WTC11 (cell line): Measurements from ENCODE around the gene PRR35. TPM values are rescaled to one million over a fixed set of nuclear protein-coding genes. Genes with fewer than 3 reads are reported as not detected.

Experiments used
- ATAC-seq: fragments of 200-7000 bp; cut with Tn5 transposase; 2 replicates; pipeline ENCODE4 v1.10.0; 2021; ENCODE audit warnings: mild to moderate bottlenecking, moderate library complexity
- CTCF ChIA-PET: fragments of 300-600 bp; sonication (Branson Sonifier 250); formaldehyde crosslinking; loops from one replicate; lab custom pipeline; 2021; ENCODE audit warnings: antibody characterized with exemption; lab: Charles Lee
- POLR2A ChIA-PET: fragments of 350-600 bp; sonication (Branson Sonifier 250); formaldehyde crosslinking; loops from one replicate; lab custom pipeline; 2021; ENCODE audit warnings: antibody characterized with exemption; lab: Charles Lee
- DNase-seq: peaks from one replicate; pipeline ENCODE4 v3.0.0; 2021; ENCODE audit warnings: low spot score
- H3K27ac Mint-ChIP-seq: 2 replicates; pipeline ENCODE4 v1.8.0; 2021; ENCODE audit warnings: mixed read lengths
- H3K27me3 Mint-ChIP-seq: 2 replicates; pipeline ENCODE4 v1.8.0; 2021; ENCODE audit warnings: low read depth, mild to moderate bottlenecking, moderate library complexity, mixed read lengths
- H3K36me3 Mint-ChIP-seq: 2 replicates; pipeline ENCODE4 v1.8.0; 2021; ENCODE audit warnings: mixed read lengths
- H3K4me1 Mint-ChIP-seq: 2 replicates; pipeline ENCODE4 v1.8.0; 2022; ENCODE audit warnings: mixed read lengths
- H3K4me3 Mint-ChIP-seq: 2 replicates; pipeline ENCODE4 v1.8.0; 2021; ENCODE audit warnings: mild to moderate bottlenecking, moderate library complexity, mixed read lengths
- H3K9me3 Mint-ChIP-seq: 2 replicates; pipeline ENCODE4 v1.8.0; 2021; ENCODE audit warnings: mixed read lengths
- CBFB ChIP-seq: sonication (generic); formaldehyde crosslinking; IDR thresholded peaks from 2 replicates; pipeline ENCODE4 v1.8.1; 2022; ENCODE audit warnings: mild to moderate bottlenecking, low read depth, missing genetic modification reagents
- ETV6 ChIP-seq: sonication (generic); formaldehyde crosslinking; IDR thresholded peaks from 2 replicates; pipeline ENCODE4 v1.8.1; 2022; ENCODE audit warnings: mild to moderate bottlenecking, missing genetic modification reagents
- FOXP1 ChIP-seq: sonication (generic); formaldehyde crosslinking; IDR thresholded peaks from 2 replicates; pipeline ENCODE4 v1.8.0; 2022; ENCODE audit warnings: missing genetic modification reagents, mild to moderate bottlenecking, moderate library complexity, borderline replicate concordance
- GABPB1 ChIP-seq: sonication (generic); formaldehyde crosslinking; IDR thresholded peaks from 2 replicates; pipeline ENCODE4 v1.8.1; 2023; ENCODE audit warnings: mild to moderate bottlenecking, missing genetic modification reagents
- GTF2I ChIP-seq: fragments of 250-450 bp; sonication (Bioruptor Pico); conservative IDR thresholded peaks from 2 replicates; pipeline ENCODE4 v1.4.0; 2021; ENCODE audit warnings: mild to moderate bottlenecking
- OVOL2 ChIP-seq: fragments of 250-450 bp; sonication (Bioruptor Pico); IDR thresholded peaks from 2 replicates; pipeline ENCODE4 v1.9.0; 2021; ENCODE audit warnings: mild to moderate bottlenecking, borderline replicate concordance
- RORB ChIP-seq: fragments of 250-450 bp; sonication (Bioruptor Pico); IDR thresholded peaks from 2 replicates; pipeline ENCODE4 v1.9.0; 2021; ENCODE audit warnings: mild to moderate bottlenecking
- TEAD4 ChIP-seq: sonication (generic); formaldehyde crosslinking; IDR thresholded peaks from 2 replicates; pipeline ENCODE4 v1.8.0; 2022; ENCODE audit warnings: mild to moderate bottlenecking, missing genetic modification reagents
- ZNF121 ChIP-seq: sonication (generic); formaldehyde crosslinking; IDR thresholded peaks from 2 replicates; pipeline ENCODE4 v1.8.0; 2023; ENCODE audit warnings: missing genetic modification reagents
- ZNF219 ChIP-seq: sonication (generic); formaldehyde crosslinking; IDR thresholded peaks from 2 replicates; pipeline ENCODE4 v1.8.0; 2023; ENCODE audit warnings: missing genetic modification reagents, mild to moderate bottlenecking, borderline replicate concordance
- ZNF396 ChIP-seq: fragments of 250-450 bp; sonication (Bioruptor Pico); IDR thresholded peaks from 2 replicates; pipeline ENCODE4 v1.8.0; 2021; ENCODE audit warnings: mild to moderate bottlenecking, moderate library complexity, borderline replicate concordance
- total RNA-seq: library from RNA; stranded (reverse); gene quantifications from 3 replicates; pipeline ENCODE4 v1.2.3, GENCODE V29; 2021
- TF ChIP-seq, protein P1 (sequence below): sonication (generic); formaldehyde crosslinking; IDR thresholded peaks from 2 replicates; pipeline ENCODE4 v1.8.0; 2022; ENCODE audit warnings: mild to moderate bottlenecking, missing genetic modification reagents
- TF ChIP-seq, protein P2 (sequence below): sonication (generic); formaldehyde crosslinking; IDR thresholded peaks from 2 replicates; pipeline ENCODE4 v1.8.1; 2022; ENCODE audit warnings: mild to moderate bottlenecking, missing genetic modification reagents, moderate library complexity, borderline replicate concordance
- TF ChIP-seq, protein P3 (sequence below): sonication (generic); formaldehyde crosslinking; conservative IDR thresholded peaks from 2 replicates; pipeline ENCODE4 v1.8.1; 2023; ENCODE audit warnings: mild to moderate bottlenecking, low read depth, missing genetic modification reagents, moderate library complexity
- TF ChIP-seq, protein P4 (sequence below): sonication (generic); formaldehyde crosslinking; IDR thresholded peaks from 2 replicates; pipeline ENCODE4 v1.8.0; 2022; ENCODE audit warnings: mild to moderate bottlenecking, missing genetic modification reagents
- TF ChIP-seq, protein P5 (sequence below): sonication (generic); formaldehyde crosslinking; IDR thresholded peaks from 2 replicates; pipeline ENCODE4 v1.8.0; 2023; ENCODE audit warnings: mild to moderate bottlenecking, missing genetic modification reagents
- TF ChIP-seq, protein P6 (sequence below): sonication (generic); formaldehyde crosslinking; IDR thresholded peaks from 2 replicates; pipeline ENCODE4 v1.8.0; 2022; ENCODE audit warnings: mild to moderate bottlenecking, missing genetic modification reagents

PRR35 gene
- total RNA-seq, 1 experiment from 2014 or later = 0.72 TPM

DNA sequence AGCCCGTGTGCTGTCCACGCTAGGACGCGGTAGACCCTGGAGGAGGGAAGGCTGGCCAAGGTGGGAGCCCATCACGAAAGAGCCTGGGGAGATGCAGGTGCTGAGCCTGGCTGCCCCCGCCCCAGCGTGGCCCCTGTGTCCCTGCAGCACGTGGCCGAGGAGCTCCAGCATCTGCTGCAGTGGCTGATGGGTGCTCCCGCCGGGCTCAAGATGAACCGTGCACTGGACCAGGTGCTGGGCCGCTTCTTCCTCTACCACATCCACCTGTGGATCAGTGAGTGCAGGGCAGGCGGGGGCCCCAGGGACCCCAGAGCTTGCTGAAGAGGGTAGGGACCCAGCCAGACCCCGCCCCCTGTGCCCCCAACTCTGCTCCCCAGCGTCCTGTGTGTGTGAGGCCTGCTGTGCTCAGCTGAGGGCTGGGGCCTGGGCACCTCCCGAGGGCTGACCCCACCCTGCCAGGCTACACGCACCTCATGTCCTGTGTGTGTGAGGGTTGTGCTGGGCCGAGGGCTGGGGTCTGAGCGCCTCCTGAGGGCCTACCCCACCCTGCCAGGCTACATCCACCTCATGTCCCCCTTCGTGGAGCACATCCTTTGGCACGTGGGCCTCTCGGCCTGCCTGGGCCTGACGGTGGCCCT lies 18.2 kb downstream of the PRR35 start:
- Mint-ChIP-seq H3K36me3 (no peaks in the 10 kb centered on the region), H3K9me3 (no peaks in the 10 kb centered on the region), H3K27ac (no peak overlapping the region), H3K4me1 (peaks cover 4% of the 10 kb centered on the region), H3K4me3 (no peak overlapping the region), H3K27me3 (no peaks in the 10 kb centered on the region)
- CTCF ChIA-PET = interaction anchor here (0.6 to 2.0 kb wide), 22 partner anchors 8 to 186 kb away, joined by 3 to 11 read pairs (median 4); partner anchors contain the start of genes CAPN15, MCRIP2, NHLRC4 and RAB40C
- TF ChIP-seq RORB (no peak), OVOL2 (CRISPR knock-in tag) (no peak), ZNF121 (CRISPR knock-in tag) (no peak), TEAD4 (CRISPR knock-in tag) (no peak), ZNF396 (CRISPR knock-in tag) (no peak), CBFB (CRISPR knock-in tag) (no peak), GABPB1 (no peak), FOXP1 (CRISPR knock-in tag) (no peak)
- TF ChIP-seq, protein P1, sequence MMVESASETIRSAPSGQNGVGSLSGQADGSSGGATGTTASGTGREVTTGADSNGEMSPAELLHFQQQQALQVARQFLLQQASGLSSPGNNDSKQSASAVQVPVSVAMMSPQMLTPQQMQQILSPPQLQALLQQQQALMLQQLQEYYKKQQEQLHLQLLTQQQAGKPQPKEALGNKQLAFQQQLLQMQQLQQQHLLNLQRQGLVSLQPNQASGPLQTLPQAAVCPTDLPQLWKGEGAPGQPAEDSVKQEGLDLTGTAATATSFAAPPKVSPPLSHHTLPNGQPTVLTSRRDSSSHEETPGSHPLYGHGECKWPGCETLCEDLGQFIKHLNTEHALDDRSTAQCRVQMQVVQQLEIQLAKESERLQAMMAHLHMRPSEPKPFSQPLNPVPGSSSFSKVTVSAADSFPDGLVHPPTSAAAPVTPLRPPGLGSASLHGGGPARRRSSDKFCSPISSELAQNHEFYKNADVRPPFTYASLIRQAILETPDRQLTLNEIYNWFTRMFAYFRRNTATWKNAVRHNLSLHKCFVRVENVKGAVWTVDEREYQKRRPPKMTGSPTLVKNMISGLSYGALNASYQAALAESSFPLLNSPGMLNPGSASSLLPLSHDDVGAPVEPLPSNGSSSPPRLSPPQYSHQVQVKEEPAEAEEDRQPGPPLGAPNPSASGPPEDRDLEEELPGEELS (CRISPR knock-in tag) = no peak
- TF ChIP-seq, protein P2, sequence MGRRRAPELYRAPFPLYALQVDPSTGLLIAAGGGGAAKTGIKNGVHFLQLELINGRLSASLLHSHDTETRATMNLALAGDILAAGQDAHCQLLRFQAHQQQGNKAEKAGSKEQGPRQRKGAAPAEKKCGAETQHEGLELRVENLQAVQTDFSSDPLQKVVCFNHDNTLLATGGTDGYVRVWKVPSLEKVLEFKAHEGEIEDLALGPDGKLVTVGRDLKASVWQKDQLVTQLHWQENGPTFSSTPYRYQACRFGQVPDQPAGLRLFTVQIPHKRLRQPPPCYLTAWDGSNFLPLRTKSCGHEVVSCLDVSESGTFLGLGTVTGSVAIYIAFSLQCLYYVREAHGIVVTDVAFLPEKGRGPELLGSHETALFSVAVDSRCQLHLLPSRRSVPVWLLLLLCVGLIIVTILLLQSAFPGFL (CRISPR knock-in tag) = no peak
- TF ChIP-seq, protein P3, sequence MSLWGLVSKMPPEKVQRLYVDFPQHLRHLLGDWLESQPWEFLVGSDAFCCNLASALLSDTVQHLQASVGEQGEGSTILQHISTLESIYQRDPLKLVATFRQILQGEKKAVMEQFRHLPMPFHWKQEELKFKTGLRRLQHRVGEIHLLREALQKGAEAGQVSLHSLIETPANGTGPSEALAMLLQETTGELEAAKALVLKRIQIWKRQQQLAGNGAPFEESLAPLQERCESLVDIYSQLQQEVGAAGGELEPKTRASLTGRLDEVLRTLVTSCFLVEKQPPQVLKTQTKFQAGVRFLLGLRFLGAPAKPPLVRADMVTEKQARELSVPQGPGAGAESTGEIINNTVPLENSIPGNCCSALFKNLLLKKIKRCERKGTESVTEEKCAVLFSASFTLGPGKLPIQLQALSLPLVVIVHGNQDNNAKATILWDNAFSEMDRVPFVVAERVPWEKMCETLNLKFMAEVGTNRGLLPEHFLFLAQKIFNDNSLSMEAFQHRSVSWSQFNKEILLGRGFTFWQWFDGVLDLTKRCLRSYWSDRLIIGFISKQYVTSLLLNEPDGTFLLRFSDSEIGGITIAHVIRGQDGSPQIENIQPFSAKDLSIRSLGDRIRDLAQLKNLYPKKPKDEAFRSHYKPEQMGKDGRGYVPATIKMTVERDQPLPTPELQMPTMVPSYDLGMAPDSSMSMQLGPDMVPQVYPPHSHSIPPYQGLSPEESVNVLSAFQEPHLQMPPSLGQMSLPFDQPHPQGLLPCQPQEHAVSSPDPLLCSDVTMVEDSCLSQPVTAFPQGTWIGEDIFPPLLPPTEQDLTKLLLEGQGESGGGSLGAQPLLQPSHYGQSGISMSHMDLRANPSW (CRISPR knock-in tag) = no peak
- ATAC-seq (no peak), DNase-seq (no peak)
- POLR2A ChIA-PET = interaction anchor here (0.5 to 1.5 kb wide), 2 partner anchors 9 to 58 kb away, joined by 3 read pairs; partner anchors contain the start of gene METTL26

DNA sequence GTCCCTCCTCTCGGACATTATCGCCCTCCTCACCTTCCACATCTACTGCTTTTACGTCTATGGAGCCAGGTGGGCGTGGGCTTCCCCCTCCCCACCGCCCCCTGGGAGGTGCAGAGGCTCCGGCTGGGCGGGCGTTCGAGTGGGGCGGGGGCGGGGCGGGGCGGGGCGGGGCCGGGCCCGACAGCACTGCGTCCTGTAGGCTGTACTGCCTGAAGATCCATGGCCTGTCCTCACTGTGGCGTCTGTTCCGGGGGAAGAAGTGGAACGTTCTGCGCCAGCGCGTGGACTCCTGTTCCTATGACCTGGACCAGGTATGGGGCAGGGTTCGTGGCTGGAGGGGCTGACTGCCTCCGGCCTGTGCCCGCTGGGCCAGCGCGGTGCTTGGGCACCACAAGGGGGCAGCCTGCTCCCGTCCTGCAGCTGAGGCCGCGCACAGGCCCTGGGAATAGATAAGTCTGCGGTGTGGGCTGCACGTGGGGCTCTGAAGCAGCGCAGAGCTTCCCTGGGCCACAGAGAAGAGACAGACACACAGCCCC lies 18.7 kb downstream of the PRR35 start:
- Mint-ChIP-seq H3K36me3 (no peaks in the 10 kb centered on the region), H3K27me3 (no peaks in the 10 kb centered on the region), H3K9me3 (no peaks in the 10 kb centered on the region), H3K4me3 (no peak overlapping the region), H3K4me1 (peaks cover 4% of the 10 kb centered on the region), H3K27ac (no peak overlapping the region)
- ChIA-PET CTCF (interaction anchor here (0.6 to 2.0 kb wide), 28 partner anchors 8 to 210 kb away, joined by 3 to 11 read pairs (median 4); partner anchors contain the start of genes CAPN15, MCRIP2, NHLRC4 and RAB40C), POLR2A (interaction anchor here (0.5 to 1.5 kb wide), 3 partner anchors 9 to 198 kb away, joined by 3 read pairs; partner anchors contain the start of gene METTL26)
- ATAC-seq = peak; percentile 73
- peak; percentile 88 for DNase-seq
- TF ChIP-seq, protein P4, sequence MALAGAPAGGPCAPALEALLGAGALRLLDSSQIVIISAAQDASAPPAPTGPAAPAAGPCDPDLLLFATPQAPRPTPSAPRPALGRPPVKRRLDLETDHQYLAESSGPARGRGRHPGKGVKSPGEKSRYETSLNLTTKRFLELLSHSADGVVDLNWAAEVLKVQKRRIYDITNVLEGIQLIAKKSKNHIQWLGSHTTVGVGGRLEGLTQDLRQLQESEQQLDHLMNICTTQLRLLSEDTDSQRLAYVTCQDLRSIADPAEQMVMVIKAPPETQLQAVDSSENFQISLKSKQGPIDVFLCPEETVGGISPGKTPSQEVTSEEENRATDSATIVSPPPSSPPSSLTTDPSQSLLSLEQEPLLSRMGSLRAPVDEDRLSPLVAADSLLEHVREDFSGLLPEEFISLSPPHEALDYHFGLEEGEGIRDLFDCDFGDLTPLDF (CRISPR knock-in tag) = no peak
- TF ChIP-seq ETV6 (CRISPR knock-in tag) (no peak), FOXP1 (CRISPR knock-in tag) (no peak), ZNF219 (CRISPR knock-in tag) (no peak), GTF2I (CRISPR knock-in tag) (no peak)
- TF ChIP-seq, protein P5, sequence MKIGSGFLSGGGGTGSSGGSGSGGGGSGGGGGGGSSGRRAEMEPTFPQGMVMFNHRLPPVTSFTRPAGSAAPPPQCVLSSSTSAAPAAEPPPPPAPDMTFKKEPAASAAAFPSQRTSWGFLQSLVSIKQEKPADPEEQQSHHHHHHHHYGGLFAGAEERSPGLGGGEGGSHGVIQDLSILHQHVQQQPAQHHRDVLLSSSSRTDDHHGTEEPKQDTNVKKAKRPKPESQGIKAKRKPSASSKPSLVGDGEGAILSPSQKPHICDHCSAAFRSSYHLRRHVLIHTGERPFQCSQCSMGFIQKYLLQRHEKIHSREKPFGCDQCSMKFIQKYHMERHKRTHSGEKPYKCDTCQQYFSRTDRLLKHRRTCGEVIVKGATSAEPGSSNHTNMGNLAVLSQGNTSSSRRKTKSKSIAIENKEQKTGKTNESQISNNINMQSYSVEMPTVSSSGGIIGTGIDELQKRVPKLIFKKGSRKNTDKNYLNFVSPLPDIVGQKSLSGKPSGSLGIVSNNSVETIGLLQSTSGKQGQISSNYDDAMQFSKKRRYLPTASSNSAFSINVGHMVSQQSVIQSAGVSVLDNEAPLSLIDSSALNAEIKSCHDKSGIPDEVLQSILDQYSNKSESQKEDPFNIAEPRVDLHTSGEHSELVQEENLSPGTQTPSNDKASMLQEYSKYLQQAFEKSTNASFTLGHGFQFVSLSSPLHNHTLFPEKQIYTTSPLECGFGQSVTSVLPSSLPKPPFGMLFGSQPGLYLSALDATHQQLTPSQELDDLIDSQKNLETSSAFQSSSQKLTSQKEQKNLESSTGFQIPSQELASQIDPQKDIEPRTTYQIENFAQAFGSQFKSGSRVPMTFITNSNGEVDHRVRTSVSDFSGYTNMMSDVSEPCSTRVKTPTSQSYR (CRISPR knock-in tag) = no peak
- TF ChIP-seq, protein P1 (CRISPR knock-in tag) = no peak
- TF ChIP-seq, protein P6, sequence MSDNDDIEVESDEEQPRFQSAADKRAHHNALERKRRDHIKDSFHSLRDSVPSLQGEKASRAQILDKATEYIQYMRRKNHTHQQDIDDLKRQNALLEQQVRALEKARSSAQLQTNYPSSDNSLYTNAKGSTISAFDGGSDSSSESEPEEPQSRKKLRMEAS (CRISPR knock-in tag) = peak; percentile 16; the same call in 1 of the 2 replicates
- TF ChIP-seq, protein P3 (CRISPR knock-in tag) = no peak
